NCI-H2029 treated with DMSO at 0.1 percent for 48 hours (cell line): ENCODE results near the gene ACADL.
A peak's percentile ranks its signal among the peaks of the same experiment; 100 is the strongest.
"Not testable (repeated sequence)": the region's sequence is repeated elsewhere in the genome, so short reads cannot be mapped to it uniquely, and the experiment has no call there.

Experiments
- DNase-seq: peaks from one replicate; lab custom pipeline; 2025; lab: John Stamatoyannopoulos, UW

Gene ACADL

DNA sequence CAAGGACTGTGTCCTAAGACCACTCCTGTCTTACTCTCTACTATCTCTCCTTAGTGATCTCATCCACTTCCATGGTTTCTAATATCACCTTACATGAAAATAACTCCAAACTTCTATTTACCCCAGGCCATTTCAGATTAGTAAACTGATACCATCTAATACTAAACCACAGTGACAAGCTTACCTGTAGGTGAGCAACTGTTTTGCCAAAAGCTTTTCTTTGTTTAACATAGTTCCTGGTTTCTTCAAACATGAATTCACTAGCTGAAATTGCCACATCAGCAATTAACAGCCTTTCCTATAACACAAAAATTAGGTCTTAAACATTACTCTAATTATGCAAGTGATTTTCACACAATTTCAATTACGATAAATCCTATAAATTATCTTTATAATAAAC is 22.1 kb downstream of the ACADL start:
- no peak for DNase-seq

DNA sequence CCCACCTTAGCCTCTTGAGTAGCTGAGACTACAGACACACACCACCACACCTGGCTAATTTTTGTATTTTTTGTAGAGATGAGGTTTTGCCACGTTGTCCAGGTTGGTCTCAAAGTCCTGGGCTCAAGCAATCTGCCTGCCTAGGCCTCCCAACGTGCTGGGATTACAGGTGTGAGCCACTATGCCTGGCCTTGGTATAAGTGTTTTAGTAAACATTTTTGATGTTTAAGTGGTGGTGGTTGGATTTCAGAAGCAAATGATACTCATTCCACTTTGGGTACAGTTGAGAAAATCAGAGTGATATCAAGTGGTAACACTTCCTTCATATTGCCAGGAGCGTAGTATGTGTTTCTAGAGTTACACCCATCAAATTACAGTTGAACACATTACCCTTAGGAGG is 25.4 kb downstream of the ACADL start:
- DNase-seq, result peak; percentile 48

DNA sequence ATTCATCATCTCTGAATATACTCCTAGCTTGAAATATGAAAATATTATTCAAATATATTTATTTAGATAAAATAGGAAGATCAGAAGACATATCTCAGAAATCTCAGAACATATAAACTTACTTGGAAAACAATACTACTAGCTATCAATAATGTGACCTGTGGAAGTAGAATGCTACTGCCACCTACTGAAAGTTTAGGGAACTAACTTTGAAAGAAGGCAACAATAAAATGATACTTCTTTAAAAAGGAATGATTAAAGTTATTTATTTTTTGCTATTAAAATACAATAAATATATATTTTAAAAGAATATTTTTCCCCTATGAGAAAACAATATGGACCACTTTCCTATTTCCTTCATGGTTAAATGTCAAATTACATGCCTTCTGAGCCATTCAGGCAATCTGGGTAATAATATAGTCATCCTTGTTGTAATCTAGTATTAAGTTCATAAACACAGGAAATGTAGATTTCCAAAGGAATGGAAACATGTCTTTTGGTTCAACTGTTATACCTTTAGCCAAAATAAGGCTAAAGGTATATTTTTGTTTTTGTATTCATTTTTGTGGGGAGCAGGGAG is 26.0 kb downstream of the ACADL start:
- DNase-seq, result peak; percentile 38

DNA sequence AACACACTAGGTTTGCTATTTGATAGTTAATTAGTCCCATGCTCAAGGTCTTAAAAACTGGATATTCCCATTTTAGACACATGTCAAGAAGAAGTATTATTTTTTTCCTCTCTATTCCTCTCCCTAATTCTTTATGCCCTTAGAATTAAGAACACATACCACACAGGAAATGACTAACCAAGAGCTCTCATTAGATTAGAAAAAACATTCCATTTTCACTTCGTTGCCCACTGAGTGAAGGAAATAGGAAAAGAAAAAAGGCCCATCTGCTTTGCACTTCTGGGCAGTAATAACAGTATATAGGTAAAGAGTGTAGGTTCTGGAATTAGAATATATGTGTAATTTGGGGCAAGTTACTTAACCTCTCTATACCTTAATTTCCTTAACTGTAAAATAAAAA is 26.9 kb downstream of the ACADL start:
- no peak for DNase-seq

DNA sequence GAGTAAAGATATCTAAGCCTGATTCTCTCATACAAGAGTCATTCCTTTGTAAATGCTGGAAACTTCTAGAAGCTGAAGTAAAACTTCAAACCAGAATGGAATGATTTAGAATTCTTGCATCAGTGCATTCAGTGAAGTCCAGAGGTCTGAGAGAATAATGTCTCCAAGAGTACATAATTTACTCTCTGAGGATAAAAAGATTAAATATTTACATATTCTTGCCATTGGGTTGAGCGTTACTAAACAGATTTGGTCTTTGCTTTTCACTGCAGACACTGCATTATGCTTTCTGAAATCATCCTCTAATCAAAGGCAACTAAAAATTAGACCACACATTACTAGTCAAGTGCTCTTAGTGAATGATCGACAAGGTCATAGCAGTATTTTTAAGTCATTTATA is 27.5 kb downstream of the ACADL start:
- no peak for DNase-seq

DNA sequence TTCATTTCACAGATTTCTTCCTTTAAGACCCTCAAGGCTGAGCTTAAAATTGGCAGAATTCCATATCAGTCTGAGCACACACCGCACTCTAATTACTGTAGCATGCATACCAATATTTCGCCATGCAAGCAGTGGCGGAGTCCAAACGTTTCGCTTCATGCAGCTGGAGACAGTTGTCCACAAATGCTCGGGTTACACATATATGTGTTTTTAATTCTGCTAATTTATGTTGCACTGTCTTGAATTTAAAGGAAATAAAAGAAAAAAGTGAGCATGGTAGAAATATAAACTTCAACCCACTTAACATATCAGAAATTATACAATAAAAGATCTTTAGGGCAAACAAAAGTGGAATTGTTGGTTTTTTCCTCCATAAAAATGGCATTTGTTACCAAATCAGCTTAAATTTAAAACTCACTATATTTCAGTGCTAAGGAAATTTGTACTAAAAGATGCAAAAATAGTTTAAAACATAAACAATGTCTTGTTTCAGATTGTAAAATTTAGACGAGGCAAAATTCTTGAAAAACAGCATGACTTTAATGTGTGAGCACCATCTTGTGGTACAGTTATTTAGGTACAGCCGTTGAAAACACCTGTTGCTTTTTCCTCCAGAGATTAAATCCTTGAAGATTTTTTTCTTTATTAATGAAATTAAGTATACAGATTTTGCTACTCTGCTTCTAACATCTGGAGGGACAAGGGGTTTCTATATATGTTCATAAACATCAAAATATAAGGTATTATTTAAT is 30.0 kb downstream of the ACADL start:
- DNase-seq, result peak; percentile 73

DNA sequence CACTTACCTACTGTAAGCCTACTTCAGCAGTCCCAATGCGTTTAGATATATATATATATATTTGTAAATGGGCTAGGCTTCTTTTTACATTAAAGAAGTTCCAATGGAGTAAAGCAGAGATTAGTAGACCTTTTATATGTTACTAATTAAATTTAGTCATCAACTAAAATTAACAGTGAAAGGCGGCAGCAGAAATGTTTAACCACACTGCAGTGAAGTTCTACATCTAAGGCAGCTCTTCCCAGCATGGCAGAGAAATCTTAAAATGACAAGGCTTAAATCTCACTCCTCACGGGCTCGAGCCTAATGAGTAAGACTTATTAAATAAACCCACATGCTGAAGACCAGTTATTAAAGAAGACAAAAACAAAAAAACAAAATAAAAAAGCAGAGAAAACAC is 34.9 kb downstream of the ACADL start:
- DNase-seq, result no peak

DNA sequence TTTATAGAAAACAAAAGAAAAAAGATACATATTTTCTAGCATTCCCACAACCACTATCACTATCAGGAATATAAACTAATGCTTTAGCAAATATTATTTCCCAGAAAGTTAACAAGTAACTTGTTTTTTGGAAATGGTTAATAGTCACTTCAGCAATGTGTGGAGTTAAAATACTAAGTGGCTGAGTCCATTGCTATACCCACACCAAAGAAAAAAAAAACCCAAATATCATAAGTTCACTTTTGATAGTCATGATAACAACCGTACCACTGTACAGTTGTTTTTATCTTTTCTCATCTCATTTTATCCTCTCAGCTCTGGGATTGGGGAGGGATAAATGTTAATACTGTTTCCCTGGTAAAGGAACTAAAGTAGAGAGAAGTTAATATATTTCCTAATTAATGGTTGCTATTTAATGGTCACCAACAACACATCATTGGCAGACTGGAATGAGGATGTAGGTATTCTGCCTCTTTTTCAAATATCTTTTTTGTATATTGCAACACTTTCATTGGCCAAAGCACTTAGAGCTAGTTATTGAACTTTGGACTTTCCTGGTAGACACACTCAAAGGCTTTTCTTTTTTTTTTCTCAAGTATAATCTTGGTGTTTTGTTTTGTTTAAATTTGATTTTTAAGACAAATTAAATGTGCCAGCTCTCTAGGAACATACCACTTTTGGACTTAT is 35.7 kb downstream of the ACADL start:
- no peak for DNase-seq

DNA sequence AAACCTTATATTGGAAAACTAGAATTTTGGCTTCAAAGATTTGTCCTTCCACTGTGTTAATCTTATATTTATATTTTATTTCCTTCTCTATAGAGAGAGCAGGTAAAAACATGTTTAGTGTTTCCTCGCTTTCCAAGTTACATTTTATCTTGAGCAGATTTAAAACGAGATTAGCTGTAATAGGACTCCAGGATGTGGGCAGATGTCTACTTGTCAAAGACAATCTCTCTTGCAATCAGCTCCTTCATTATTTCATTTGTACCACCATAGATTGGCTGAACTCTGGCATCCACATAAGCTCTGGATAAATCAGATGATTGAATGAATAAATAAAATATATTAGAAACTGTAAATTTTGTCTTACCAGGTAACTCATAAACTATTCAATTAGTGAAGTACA is 36.5 kb downstream of the ACADL start:
- no peak for DNase-seq

DNA sequence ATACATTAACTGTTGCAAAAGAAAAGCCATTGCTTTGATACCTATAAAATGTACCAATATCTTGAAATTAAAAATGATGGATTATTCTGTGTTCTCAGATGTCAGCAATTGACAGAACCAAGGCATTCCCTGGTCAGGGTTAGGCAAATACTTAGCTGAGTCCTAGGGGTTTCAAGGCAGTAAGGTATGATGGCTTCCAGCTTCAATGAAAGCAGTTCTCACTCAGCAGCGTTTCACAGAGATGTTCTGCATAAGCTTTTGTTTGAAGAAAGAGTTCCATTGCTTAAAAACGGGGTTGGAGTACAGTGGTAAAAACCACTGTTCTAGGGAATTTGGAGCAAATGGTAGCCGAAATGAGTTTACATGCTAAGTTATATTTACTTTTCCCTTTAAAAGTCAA is 37.1 kb downstream of the ACADL start:
- no peak for DNase-seq

DNA sequence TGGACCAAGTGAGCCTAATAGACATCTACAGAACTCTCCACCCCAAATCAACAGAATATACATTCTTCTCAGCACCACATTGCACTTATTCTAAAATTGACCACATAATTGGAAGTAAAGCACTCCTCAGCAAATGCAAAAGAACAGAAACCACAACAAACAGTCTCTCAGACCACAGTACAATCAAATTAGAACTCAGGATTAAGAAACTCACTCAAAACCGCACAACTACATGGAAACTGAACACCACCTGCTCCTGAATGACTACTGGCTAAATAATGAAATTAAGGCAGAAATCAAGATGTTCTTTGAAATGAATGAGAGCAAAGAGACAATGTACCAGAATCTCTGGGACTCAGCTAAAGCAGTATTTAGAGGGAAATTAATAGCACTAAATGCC is 41.3 kb downstream of the ACADL start:
- DNase-seq, result not testable (repeated sequence)

DNA sequence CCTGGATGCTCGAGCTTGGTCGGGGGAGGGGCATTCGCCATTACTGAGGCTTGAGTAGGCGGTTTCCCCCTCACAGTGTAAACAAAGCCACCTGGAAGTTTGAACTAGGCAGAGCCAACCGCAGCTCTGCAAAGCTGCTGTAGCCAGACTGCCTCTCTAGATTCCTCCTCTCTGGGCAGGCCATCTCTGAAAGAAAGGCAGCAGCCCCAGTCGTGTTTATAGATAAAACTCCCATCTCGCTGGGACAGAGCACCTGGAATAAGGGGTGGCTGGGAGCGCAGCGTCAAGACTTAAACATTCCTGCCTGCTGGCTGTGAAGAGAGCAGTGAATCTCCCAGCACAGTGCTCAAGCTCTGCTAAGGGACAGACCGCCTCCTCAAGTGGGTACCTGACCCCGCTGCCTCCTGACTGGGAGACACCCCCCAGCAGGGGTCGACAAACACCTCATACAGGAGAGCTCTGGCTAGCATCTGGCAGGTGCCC is 43.6 kb downstream of the ACADL start:
- not testable (repeated sequence) for DNase-seq

DNA sequence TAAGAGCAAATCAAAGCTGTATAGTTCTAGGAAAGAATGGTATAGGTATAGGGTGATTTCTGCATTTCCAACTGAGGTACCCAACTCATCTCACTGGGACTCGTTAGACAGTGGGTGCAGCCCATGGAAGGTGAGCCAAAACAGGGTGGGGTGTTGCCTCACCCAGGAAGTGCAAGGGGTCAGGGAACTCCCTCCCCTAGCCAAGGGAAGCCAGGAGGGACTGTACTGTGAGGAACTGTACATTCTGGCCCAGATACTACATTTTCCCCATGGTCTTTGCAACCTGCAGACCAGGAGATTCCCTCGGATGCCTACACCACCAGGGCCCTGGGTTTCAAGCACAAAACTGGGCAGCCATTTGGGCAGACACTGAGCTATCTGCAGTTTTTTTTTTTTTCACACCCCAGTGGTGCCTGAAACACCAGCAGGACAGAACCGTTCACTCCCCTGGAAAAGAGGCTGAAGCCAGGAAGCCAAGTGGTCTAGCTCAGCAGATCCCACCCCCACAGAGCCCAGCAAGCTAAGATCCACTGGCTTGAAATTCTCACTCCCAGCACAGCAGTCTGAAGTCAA is 44.1 kb downstream of the ACADL start:
- DNase-seq, result not testable (repeated sequence)

DNA sequence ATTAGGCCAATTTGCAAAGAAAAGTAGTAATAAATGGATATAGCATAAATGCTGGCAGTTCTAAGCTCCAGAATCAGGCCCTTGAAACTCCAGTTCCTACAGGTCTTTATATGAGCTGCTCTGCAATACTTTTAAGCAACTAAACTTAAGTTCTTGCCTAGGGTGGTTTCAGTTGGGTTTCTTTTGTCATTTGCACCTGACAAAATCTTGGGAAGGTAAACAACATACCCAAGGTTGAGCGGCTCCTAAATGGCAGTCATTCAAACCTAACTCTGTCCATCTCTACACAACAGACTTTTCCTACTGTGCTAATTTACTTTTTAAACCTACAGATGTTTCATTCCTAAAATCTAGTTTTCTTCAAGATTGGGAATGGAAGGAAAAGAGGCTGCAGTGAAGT is 44.8 kb downstream of the ACADL start:
- DNase-seq, result no peak

DNA sequence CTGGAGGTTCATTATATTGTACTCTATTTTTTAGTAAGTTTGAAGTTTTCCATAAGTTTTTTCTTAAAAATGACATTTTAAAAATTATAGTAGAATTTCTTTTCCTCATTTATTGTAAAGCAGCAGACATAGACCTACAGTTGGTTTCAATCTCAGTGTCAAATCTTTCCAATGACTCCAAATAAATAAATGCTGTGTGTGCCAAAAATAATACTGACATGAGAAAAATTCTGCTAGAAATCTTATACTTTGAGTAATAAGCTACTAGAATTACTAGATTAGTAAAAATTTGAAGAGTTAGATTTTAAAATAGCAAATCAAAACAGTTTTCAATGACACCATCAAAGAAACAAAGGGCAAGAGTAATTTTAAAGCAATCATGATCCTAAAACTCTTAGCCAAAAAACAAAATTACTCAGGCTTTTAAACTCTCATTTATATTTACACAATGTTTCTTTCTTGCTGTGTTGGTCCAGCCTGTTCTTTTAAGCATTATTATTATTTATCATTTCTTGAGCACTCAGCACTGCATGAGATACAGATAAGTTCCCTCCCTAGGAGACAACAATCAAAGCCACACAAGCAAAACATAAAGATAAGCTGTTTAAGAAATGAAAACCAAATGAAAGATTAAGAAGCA is 45.8 kb downstream of the ACADL start:
- no peak for DNase-seq

DNA sequence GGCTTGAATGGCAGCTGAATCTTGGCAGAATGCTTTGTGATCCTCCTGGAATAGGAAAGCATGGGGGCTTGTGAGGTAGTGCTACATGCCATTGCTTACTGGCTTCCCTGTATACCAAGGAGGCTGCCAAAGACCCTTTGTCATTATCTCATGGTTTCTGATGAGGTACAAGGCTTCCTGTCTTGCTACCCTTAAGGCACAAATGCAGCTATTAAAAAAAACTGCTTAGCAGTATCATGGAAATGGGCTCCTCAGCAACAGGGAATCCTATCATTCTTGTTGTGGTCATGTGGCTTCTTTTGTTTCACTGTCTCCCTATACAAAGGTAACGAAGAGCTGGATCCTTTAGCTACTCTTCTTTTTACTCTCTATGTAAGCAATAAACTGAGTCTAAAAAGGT is 47.5 kb downstream of the ACADL start:
- no peak for DNase-seq

DNA sequence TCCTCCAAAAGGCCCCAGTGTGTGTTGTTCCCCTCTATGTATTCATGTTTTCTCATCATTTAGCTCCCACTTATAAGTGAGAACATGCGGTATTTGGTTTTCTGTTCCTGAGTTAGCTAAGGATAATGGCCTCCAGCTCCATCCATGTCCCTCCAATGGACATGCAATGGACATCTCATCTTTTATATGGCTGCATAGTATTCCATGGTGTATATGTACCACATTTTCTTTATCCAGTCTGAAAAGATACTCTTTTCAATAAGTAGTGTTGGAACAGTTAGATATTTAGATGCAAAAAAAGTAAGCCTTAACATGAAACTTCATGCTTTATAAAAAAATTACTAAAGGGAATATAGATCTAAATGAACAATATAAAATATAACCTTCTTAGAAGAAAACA is 48.1 kb downstream of the ACADL start:
- not testable (repeated sequence) for DNase-seq

DNA sequence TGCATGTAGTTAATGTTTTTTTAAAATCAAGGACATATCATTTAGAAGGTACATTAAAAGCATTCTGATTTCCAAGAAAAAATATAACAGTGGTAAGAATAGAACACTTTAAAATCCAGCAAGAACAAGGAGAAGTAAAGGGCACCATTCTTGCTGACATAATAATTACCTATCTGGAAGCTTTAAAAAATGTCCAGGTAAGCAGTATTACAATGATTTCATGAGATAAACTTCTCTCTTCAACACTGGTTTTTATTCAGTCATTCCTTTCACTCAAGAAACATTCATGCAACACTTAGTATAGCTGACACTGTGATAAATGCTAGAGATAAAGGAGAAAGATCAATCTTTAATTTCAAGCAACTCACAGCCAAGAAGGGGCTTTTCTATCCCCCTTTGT is 51.2 kb downstream of the ACADL start:
- DNase-seq, result no peak

DNA sequence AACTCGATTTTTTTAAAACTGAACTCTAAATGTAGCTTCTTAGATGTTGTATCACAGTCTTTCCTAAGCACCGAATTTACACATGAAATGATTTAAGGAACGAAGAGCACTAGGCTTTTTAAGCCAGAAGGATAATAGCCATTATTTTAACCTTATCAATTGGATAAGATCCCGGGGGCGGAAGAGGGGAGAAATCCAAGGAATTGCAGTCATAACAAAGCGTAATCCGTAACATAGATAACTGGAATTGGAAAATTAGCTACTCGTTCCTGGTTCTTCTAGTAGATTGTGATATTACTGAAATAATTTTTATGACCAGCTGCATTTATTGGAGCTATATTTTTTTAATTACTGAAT is 53.0 kb downstream of the ACADL start:
- no peak for DNase-seq

DNA sequence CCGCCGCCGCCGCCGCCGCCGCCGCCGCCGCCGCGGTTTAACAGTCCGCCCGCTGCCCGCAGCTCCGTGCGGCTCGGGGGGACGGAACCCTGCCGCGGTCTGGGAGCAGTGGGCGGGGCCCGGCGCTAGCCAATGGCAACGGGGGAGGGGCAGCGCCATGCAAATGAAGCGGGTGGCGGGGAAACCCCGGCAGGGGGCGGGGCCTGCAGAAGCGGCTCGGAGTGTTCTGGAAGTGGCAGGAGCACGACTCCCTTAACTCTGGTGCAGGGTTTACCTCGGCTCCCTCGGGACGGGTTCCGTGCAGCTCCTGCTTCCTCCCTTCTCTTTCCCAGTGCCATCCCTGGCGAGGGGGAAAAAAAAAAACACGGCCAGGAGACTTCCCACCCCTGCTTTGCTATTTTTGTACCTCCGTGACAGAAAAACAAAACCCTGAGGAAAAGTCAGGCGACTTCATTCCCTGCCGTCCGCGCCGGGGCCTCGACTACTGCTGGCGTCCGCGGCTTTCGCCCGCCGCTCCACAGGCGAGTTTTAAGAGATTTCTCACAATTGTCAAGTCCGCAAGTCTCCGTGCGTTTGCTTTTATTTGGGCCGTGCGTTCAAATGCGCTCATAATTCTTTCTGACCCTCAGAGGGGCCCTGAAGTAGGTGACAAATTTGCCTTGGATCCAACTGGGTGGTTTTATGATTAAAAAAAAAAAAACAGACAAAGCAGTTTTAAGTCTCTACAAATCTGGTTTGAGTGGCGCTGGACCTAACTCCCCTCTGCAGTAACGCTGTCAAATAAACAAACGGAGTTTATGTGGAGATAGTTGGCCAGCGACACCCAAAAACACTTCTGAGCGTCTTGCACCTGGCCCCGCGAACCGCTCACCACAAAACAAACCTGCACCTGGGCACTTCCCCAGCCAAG is 53.7 kb downstream of the ACADL start, which contains the start of gene KANSL1L:
Gene KANSL1L, minus strand, starts transcription at position 101 of the 910 bp plus-strand sequence. CDS start 16,827 bp downstream, outside the sequence.
- peak; percentile 80 for DNase-seq
